Suprapubic skin (tissue), 4 donors: ENCODE results near the gene GIMAP4.

Source experiments
- POLR2A ChIP-seq, 2 donors: fragments of 450-650 bp; IDR thresholded peaks; one replicate each; pipeline ENCODE4 v1.6.1; 2017; ENCODE audit warnings: antibody characterized with exemption in 2 of 2, mild to moderate bottlenecking in 2 of 2, moderate library complexity in 2 of 2
- POLR2AphosphoS5 ChIP-seq, 3 donors: sonication (generic); formaldehyde crosslinking; IDR thresholded peaks; one replicate each; pipeline ENCODE4 v1.6.1; 2017; ENCODE audit warnings: antibody characterized with exemption in 3 of 3

- no peak for TF ChIP-seq POLR2AphosphoS5 (IDR thresholded peaks at IDR 0.05)
- TF ChIP-seq POLR2A (IDR thresholded peaks at IDR 0.05) = no peak
Observed at GRCh38 chr7:150620617-150621371, 53.6 kb downstream of the GIMAP4 start.
